HUDEP-2 (cell line): Measurements from ENCODE around the gene ANAPC10.
A peak's percentile ranks its signal among the peaks of the same experiment; 100 is the strongest.

Experiments used
- DNase-seq, 76 experiments: peaks; one replicate each; lab custom pipeline; 2025; ENCODE audit not compliant: unreplicated experiment in 76 of 76; lab: John Stamatoyannopoulos, UW

The ANAPC10 gene

DNA sequence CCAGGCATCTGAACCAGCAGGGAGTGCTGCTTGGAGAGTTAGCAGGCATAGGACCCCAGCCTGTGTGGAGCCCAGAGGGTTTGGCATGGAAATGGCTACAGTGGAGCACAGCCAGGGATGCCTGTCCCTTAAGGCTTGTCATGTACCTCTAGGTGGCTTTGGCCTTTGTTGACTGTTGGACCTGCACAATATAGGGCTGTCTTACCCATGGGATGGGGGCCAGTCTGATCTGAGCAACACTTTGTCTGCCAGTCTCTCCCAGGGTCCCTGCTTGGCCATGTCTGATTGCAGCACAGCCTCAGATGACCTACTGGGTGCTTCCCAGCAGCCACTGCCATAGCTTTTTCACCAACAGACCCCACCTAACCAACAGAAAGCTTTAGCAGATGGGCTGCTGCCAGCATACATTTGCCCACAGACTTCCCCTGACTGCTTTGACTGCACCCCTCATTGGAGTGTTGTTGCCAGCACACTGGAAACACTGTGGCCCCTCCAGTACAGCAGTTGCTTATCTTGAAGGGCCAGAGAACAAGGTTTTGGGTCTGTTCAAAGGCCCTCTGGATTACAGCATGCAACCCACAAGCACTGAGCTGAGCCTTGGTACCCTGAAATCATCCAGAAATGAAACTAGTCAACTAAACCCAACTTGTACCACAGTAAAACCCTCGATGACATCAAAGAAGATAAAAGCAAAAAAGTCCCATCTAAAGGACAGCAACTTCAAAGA lies 22.1 kb downstream of the ANAPC10 start:
- peak in 72 of 76 experiments; percentile 2 to 82 (median 40) for DNase-seq

DNA sequence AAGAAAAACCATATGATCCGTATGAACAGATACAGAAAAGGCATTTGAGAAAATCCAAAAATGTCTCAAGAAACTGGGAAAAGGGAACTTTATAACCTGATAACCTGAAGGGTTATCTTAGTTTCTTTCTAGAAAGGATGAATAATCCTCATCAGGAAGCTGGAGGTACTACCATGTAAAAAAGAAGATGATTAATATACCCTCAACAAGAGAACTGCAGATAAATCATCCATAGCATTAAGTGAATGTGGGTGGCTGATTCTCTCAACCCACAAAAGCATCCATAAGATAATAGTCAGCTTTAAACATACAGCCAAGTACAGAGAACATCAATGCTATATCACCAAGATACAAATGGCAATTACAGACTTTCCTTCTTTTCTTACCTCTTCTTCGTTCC lies 26.4 kb downstream of the ANAPC10 start:
- no peak for DNase-seq

DNA sequence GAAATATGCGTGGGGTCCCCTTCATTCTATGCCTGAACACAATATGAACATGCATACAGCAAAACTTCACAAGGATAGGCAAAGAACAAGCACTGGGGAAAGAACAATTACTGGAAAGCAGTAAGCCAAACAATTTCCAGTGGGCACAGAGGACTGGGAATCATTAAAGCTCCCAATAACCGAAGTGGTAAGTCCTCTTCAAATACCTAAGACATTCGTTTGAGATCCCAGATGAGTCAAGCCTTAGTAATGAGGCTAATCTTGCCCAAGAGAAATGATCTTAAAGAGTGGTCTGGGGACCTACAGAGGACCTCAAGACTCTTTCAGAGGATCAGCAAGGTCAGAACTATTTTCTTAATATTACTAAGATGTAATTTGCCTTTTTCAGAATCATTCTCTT lies 28.6 kb downstream of the ANAPC10 start:
- no peak for DNase-seq

DNA sequence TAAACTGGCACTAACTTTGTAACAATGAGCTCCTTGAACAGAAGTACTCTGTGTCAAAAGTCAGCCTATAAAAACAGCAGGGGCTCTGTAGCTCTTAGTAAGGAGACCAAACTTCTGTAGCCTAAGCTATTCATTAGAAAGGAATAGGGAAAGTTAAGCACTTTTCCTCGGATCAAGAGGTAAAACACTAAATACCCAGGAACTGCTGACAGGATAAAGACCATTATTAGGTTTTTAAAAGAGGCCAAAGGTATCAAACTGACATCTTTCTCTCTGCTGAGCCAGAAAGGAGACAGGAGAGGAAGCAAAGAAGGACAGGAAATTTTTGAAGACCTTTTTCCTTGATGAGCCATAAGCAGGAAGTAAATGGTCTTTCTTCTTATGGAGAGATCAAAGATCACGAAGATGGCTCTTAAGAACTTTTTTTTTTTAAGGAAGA lies 31.9 kb downstream of the ANAPC10 start:
- DNase-seq, result no peak

DNA sequence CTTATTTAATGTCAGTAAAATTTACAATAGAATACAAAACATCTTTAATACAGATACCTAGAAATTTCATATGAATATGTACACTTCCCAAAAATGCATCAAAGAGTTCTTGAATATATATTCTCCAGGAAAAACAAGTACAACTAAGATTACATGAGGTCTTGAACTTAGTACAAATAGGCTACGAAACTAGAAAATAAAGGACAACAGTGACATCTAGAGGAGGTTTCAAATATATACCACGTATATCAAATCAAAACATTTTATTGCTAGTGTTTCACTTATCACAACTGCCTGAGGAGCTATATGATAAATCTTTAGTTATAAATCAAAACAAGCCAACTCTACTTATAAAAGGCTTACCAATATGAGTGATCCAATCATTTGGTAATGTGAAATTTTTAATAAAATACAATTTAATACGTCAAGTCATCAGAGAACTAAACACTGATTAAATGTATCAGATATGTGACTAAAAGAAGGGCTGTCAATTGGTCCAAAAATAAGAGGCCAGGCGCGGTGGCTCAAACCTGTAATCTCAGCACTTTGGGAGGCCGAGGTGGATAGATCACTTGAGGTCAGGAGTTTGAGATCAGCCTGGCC lies 36.6 kb downstream of the ANAPC10 start:
- peak in 25 of 76 experiments; percentile 2 to 44 (median 17) for DNase-seq

DNA sequence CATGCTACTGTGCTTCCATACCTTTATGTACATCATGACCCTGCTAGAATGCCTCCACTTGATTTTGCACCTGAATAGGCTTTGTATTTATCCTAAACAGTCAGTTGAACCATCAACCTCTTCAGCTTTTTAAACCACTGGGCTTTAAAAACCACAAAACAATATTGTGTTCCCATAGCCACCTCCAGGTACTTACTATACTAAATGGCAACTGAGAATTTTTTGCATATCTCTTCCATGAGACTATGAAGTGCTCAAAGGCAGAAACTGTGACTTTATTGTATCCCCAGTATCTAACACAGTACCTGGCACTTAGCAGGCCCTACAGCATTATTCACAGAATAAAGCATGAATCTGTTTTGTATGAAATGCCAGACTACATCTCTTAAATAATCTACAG lies 39.7 kb downstream of the ANAPC10 start:
- DNase-seq, result no peak

DNA sequence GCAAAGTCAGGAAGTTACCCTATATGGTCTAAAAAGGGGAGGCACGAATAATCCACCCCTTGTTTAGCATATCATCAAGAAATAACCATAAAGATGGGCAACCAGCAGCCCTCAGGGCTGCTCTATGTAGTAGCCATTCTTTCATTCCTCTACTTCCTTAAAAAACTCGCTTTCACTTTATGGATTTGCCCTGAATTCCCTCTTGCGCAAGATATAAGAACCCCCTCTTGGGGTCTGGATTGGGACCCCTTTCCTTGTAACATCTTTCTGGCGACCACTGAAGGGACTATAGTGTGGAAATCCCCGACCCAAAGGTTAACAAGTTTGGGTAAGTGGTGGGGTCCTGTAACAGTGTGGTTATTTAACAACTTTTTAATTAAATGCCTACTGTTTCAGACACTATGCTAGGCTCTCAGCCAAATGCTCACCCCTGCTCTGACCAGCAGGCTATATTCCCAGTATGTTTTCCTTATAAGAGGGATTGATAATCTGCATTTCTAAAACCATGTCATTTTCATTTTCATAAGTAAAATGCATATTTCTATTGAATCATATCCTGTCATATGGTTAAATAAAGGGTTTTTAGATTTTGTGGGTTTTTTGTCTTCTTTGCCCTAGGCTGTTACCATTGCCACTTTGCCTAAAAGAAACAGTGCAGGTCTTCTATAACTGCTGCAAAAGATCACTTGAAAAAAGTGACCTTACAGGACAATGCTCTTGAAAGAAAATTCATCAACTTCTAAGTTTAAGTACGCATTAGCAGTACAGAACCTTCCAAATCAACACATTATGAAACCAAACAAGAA lies 41.5 kb downstream of the ANAPC10 start:
- DNase-seq, result no peak

DNA sequence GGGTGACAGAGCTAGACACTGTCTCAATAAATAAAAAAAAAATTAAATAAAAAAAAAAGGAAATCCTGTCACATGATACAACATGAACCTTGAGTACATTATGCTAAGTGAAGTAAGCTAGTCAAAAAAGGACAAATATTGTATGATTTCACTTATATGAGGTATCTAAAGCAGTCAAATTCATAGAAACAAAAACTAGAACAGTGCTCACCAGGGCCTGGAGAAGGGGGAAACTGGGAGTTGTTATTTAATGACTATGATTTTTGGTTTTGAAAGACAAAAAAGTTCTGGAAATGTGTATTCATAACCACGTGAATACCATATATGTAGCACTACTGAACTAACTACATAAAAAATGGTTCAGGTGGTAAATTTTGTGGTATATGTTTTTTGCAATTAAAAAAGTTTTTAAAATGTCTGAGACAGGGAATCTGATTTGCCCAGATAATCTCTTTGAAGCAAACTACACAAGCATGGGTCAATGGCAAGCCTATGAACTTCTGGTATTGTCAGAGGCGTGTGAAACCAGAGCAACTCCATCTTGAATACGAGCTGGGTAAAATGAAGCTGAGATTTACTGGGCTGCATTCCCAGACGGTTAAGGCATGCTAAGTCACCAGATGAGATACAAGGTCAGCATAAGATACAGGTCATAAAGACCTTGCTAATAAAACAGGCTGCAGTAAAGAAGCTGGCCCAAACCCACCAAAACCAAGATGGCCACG lies 42.3 kb downstream of the ANAPC10 start:
- peak in 1 of 76 experiments; percentile 0 for DNase-seq

DNA sequence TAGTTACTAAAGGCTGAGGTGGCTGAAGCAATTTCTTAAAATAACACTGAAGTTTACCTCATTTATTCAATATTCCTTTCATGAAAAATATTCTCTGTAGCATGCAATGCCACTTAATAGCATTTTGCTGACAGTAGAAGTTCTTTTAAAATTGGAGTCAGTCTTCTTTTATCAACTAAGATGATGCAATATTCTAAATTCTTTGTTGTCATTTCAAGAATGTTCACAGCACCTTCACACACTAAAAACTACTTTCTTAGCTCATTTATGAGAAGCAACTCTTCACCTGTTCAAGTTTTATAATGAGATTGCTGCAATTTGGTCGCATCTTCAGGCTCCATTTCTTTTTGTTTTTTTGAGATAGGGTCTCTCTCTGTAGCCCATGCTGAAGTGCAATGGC lies 48.8 kb downstream of the ANAPC10 start:
- no peak for DNase-seq

DNA sequence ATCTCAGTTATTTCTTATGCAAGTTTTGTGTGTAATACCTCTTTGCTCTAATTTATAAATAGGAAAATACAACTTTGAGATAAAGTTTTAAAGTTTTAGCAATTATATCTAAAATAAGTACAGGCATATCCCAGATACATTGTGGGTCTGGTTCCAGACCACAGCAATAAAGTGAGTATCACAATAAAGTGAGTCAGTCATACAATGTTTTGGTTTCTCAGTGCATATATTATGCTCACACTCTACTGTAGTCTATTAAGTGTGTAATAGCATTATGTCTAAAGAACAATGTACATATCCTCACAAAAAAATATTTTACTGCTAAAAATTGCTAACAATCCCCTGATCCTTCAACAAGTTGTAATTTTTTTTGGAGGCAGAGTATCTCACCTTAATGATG lies 49.2 kb downstream of the ANAPC10 start:
- no peak for DNase-seq

DNA sequence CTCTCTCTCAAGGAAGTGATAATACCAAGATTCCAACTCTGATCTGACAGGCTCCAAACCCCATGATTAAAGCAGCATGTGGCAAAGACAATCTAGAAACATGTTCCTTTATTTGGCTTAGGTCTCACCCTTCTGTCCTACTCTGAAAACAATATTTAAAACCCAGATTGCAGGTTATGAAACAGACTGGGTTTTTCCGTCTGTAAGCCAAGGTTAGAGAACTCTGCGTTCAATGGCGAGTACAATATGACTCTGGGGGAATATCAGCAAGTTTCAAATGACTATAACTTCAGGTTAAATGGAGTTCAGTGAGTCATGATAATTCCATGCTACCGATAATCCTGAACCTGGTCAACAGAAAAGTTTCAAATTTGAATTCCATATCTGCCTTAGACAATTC lies 50.8 kb downstream of the ANAPC10 start:
- no peak for DNase-seq

DNA sequence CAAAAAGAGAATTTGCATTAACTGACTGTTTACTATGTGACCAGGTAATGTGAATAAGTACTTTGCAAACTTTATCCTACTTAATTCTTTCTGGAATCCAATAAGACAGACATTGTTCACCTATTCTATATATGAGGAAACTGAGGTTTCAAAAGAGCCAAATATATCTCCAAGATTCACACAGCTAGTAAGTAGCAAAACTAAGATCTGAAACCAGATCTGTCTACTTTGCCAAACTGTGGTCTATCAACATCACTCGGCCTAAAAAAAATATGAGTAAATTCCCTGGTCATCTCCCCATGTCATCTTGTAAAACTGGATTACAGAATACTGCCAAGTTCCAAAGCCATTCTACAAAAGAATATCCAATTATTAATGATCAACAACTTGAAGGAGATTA lies 52.8 kb downstream of the ANAPC10 start:
- DNase-seq, result no peak

DNA sequence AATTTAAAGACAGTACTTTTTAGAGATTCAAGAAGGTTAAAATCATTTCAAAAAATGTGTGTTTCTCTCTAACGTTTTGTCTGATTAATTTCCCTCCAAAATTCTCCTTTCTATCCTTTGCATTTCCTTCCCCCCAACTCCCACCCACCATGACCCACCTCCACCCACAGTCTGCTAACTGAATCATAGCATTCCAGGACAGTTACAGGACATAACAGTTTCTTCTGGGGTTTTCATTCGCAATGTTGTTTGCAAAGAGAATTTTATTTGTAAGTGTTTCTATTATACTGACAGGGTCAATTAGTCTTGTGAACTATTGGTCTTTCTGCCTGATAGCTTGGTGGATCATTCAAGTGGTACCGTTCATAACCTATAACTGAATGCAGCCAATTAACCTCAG lies 53.7 kb downstream of the ANAPC10 start:
- no peak for DNase-seq

DNA sequence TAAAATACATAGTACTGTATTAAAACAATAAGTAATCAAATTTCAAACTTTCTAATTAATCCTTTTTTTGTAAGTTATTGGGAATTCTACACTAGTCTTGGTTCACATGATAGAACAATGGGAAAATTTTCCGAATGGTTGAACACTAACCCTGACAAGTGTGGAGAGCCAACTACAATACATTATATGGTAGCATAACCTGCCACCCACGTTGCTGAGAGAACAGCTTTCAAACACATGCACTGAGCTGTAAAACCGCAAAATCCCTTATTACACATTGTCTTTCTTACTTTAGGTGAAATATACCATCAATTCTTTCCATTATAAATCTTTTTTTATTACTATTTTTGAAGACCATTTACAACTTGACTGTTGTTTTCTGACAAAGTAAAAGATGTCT lies 54.7 kb downstream of the ANAPC10 start:
- no peak for DNase-seq

DNA sequence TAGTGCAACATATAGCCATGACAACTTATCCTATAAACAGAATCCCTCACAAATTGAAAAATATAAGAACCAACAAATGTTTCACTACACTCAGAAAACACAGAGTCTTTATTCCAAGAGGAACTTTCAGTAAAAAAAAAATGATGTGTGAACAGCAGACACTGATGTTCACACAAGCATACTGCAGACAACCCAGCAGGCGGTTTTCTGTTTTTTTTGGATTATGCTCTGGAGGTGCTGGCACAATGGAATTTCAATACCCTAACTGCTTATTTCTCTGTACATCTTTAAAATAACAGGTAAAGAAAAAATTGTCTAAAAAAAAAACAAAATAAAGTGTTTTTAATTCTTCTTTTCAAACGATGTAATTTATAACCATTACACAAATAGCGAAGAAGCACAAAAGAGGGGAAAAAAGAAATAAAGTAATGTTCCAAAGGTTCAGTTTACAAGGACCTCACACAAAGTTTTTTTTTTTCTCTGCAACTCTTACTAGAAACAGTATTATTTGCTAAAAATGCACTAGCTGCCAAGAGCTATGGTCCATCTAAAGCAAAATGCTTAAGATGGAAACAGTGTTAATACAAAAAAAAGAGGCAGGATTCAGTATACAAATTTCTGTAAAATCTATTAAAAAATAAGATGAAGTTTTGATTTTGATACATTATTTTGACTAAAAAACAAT lies 55.3 kb downstream of the ANAPC10 start:
- DNase-seq, result no peak

DNA sequence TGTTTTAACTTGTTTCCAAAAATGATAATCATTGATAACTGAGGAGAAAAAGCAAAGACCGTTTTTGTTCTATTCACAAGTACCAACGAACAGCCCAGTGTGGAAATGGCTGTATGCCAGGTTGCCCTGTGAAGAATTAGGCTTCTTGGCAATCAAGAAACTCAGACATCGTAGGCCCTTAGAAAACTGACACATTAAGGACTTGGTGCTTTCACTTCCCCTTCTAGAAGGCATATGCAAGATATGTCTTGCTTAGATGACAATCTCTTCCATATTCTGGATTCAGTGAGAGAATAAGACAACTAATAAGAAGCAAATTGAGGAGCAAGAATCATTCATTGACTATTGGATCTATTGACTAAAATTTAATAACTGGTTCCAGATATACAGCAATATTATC lies 56.6 kb downstream of the ANAPC10 start:
- peak in 14 of 76 experiments; percentile 0 to 68 (median 36) for DNase-seq

DNA sequence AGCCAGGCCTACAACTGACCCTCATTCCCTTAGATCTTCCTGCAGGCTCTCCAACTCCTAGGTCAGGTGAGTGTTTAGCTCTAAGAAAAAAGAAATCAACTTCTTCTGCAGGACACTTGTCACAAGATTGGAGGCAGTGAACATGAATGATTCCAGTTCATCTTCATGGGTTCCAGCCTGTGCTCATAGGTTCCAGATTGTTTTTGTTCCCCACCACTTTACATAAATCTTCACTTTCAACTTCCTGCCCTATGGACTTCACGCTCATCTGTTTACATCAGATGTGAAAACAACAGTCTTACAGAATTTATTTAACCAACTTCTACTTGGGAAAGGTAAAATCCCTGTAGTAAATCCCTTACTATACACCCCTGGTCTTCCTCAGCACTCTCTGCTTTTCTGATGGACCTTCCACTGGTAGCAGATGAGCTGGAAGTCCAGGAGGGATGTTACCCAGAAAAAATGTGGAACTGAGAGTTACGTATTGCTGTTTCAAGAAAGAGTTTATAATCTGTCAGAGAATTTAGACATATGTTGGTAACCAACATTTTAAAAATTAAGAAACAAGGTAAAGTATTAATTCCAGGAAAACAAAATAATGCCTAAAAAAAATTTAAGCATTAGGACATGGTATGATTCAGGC lies 62.4 kb downstream of the ANAPC10 start:
- DNase-seq, result no peak

DNA sequence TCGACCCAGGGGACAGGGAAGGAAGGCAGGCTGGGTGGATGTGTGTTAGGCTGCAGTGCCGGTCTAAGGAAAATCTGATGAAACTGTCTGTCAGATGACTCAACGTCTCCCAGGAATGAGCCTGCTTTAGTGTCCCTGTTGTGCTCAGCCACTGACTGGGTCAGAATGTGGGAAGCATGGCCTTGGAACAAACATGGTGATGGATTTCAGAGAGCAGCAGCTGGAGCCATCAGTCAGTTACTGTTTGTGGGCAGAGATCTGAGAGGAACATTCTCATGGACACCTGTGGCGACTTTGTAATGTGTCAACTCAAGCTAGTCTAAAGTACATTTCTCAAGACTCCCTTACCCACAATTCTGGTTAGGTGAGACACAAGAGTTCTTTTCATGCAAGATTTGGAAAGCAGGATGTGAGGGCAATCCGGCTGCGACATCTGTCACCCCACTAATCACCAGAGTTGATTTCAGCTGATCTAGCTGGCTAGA lies 63.2 kb downstream of the ANAPC10 start:
- DNase-seq, result no peak

DNA sequence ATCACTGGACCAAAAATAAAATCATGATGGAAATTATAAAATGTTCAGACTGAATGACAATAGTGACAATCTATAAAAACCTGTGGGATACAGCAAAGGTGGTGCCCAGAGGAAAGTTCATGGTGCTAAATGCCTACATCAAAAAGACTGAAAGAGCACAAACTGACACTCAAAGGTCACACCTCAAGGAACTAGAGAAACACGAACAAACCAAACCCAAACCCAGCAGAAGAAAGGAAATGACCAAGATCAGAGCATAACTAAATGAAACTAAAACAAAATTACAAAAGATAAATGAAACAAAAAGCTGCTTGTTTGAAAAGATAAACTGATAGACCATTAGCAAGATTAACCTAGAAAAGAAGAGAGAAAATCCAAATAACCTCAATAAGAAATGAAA lies 78.7 kb downstream of the ANAPC10 start:
- DNase-seq, result no peak

DNA sequence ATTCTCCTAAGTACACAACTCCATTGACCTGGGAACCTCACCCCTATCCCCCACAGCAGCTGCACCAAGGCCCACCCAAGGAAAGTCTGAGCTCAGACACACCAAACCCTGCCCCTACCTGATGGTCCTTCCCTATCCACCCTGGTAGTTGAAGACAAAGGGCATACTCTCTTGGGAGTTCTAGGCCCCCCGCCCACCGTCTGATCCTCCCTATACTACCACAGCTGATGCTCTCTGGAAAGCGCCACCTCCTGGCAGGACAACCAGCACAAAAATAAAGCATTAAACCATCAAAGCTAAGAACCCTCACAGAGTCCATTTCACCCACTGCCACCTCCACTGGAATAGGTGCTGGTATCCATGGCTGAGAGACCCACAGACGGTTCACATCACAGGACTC lies 83.6 kb downstream of the ANAPC10 start:
- DNase-seq, result no peak
